SIG-M5 treated with dmso at 0.1 percent for 504 hours (cell line): ENCODE measurements around the gene ARHGEF4.

Source experiments
- DNase-seq: peaks from one replicate; lab custom pipeline; 2025; ENCODE audit not compliant: unreplicated experiment; lab: John Stamatoyannopoulos, UW

Gene ARHGEF4

DNA sequence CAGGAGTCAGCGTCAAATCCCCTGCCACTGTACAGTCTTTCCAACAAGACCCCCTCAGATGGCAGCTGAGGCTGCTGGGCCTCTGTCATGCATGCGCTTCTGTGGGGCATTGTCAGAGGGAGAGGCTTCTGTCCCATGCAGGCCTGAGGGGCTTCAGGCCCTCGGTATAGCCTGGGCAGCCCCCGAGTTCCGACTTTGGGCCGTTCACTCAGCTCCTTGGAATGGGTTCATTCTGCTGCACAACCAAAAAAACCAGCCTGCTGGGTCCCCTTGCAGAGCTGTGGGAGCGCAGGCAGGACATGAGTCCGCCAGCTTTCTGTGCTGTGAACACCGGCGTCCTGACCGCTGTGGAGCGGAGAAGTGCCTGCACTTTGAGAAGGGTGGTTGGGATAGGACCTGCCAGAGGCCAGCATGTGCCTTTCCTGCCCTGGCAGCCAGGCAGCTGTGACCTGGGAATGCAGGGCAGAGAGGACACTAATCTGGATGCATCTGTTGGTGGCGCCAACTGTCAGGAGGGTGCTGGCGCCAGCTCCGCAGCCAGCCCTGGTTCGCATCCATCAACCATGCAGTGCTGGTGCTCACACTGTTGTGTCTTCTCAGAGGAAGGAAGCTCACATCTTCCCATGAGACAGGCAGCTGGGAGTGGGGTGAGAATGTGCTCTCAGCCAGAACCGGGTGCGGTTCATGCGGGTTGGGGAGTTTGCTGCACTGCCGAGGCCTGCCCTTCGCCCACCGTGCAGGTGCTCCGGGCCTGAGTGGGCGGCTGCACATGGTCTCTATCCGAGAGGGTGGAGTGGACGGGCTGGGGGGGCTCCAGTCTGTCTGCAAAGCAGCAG lies 14.3 kb downstream of the ARHGEF4 start:
- DNase-seq = no peak

DNA sequence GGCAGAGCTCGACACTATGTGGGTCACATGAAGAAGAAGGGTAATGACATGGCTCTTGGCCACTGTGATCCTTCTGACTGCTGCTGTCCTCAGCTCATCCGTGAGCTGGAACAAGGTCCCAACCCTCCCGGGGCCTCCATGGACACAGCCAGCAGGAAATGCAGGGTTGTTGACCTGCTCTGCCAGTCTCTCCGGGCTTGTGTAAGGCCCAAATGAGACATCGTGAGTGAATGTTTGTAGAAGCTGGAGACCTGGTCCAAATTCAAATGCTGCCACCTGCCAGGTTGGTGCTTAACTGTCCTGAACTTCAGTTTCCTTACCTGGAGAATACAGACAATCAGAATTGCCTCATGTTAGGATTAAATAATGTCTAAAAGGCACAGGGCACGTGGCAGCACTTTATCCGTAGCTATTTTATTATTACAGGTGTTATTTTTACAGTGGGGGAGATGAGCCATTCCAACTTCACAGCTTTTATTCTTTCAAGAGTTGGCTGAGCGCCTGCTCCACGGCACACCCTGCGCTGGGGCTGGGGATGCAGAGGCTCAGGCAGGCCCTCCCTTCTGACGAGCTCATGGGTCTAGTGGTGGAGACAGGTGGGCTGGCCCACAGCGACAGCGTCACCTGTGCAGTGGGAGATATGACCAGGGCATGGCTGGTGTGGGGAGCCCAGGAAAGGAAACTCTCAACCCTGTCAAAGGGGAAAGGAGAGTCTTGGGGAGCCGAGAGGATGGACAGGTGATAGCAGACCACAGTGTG lies 15.1 kb downstream of the ARHGEF4 start:
- no peak for DNase-seq

DNA sequence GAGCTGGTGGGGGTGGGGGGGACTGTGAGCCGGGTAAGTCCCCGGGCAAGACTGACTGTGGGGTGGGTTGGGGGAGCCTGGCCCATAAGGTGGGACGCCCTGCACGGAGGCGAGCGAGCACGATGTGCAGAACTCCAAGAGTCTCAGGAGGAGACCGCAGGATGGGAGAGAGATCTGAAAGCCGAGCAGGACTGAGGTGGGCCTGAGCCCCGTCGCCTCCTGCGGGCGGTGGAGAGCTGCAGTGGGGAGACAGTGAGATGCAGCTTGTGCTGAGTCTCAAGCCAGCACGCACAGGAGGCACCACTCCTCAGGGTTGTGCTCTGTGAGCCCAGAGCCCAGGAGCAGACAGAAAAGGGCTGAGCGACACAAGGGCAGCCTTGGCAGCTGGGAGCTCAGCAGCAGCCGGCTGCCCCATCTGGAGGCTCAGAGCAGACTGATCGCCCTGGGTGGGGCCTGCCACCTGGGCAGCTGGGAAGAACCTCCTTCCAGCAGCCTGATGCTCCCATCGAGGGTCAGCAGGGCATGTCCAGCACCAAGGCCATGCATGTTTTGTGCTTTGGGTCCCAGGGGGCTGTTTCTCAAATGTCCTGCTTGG lies 15.9 kb downstream of the ARHGEF4 start:
- DNase-seq = no peak

DNA sequence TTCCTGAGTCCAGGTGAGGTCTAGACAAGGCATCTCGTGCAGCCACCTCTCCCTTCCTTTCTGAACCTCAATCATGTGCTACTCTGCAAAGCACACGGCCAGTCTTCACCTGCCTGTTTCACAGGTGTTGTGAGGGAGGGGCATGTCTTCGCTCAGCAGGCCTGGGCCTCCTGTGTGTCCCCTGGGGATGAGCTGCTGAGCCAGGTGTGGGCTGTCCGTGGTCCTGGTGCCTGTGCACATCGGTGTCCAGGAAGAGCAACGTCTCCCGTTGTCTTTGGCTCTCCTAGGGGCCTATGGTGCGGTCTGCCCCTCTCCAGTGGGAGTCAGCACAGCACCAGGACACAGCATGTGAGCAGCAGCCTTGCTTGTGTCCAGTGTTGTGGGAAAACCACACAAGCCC lies 16.7 kb downstream of the ARHGEF4 start:
- DNase-seq = no peak

DNA sequence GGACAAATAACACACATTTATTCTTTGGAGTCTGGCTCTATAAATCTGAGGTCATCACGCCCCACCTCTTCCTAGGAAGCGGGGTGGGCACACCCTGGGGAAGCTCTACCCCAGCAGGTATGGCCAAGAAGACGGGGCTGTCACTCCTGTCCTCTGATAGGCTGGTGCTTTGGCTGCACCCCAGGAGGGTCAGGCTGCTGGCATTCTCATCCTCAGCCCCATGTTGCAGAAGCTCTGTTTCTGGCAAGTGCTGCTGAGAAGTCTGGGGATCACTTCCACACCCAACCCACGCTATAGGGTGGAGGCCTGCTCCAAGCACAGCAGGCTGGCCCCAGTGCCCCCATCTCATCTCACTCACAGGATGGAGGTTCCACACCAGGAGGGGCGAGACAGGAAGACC lies 17.6 kb downstream of the ARHGEF4 start:
- DNase-seq = no peak

DNA sequence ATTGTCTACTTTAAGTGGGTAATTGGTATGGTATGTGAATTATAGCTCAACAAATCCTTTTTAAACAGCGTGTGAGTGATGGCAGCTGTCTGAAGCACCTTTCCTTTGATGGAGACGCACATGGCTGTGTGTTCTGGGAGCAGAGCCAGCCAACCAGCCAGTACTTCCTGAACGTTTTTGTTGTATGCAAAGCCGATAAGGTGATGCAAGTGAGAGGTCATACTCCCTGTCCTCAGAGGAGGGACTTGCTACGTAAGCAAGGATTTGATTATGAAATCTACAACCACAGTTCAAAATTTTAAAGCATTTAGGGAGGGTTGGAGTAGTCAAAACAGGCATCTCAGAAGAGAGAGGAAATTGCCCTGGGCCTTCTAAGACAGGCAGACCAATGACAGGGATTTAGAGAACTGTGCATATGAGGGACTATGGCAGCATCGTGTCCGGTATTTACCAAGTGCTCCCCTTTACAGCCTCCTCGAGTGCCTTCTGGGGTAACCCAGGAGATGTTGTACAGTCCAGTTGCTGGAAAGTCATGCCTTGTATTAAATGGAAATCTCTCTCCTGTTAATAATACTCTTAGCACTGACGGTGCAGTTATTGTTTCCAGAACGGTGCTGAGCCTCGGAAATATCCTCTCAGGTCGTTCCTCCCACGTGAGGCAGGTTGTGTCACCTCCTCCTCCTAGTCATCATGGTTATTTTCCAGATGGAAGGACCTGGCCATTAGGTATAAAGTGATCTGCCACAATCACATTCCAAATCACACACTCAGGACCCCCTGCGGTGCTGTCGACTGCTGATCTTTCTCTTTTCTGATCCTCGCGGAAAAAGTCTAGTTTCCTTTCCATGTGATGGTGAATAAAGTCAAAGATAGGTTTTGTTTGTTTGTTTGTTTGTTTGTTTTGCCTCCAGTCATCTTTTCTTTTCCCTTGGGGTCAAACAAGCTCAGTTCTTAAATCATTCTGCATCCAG lies 28.4 kb downstream of the ARHGEF4 start:
- peak; percentile 70 for DNase-seq

DNA sequence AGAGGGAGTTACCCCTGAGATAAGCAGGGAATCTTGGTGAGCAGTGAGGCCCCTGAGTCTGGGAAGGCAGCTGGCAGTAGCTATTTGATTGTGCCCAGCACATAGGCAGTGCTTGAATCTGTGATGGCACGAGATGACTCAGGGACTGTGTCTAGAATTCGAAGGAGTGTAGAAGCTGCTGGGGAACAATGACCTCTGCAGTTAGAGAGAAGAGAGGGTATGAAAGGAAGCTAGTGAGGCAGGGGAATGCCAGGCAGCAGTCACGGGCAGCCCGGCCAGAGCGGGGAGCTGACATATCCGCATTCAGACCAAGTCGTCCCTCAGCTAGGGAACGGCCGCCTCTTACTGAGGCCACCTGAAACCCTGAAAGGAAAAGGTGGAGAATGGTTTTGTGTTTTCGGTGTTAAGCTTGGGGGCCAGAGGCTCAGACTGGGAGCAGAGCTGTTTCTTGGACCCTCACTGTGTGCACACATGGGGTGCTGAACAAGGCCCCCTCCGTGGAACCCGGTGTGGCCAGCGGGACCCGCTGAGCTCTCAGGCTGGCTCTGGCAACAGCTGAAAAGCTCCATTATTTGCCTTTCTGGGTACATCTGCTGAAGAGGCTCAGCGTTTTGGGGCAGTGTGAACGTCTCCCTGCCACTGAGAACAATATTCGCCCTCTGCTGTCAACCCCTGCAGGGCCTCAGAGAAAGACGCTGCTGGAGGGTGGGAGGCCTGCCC lies 32.9 kb downstream of the ARHGEF4 start:
- DNase-seq = no peak

DNA sequence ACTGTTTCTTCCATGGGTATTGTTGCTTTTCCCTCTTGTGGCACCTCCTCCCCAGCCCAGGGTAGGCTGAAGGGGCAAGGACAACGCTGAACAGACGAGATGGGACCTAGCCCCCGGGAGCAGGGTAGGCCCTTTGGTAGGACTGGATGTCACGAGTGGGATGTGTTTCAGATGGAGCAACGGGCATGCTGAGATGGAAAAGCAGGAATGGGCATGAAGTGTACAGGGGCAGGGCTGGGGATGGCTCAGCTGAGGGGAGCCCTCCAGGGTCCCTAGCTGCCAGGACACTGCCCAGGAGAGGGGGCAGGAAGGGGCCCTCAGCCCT lies 33.4 kb downstream of the ARHGEF4 start:
- no peak for DNase-seq

GRCh38 chr2:130870779-130871178 lies 34.1 kb downstream of the ARHGEF4 start:
- no peak for DNase-seq

DNA sequence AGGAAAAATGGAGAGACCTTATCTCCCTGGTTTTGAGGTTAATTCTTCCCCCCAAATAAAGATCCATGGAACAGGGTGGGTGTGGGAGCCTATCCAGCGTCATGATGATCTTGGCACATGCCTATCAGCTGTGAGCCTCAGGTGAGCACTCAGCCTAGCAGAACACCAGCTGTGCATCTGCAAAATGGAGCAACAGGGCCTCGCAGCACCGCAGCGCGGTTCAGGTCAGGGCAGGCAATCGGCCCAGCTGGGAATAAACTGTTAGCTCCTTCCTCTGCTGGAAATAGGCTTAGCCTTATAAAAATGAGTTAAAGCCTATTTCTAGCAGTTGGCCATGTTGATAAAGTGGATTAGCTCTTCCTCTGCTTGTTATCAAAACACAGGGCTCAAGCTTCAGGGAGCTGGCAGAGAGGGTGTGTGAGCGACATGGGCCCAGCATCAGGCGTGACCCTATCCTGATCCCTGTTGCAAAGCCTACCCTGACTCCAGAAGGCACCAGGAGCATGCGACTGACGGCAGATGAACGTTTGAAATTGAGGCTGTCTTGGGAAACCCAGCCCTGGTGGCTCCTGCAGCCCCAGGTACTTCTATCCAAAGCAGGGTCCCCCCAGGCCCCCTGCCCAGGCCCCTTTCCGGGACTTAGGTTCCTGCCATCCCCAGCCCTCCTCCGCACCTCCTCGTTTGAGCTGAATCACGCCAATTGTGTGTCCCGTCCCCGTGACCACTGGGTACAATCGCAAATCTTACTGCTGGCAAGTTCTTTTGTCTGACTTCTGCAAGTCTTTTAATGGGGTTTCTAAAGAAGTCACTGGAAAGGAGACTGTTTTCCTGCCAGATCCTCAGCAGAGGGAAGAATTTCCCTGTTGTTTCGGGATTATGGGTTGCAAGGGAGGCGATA lies 35.4 kb downstream of the ARHGEF4 start:
- no peak for DNase-seq

GRCh38 chr2:130872741-130873125 lies 36.0 kb downstream of the ARHGEF4 start:
- DNase-seq = no peak

DNA sequence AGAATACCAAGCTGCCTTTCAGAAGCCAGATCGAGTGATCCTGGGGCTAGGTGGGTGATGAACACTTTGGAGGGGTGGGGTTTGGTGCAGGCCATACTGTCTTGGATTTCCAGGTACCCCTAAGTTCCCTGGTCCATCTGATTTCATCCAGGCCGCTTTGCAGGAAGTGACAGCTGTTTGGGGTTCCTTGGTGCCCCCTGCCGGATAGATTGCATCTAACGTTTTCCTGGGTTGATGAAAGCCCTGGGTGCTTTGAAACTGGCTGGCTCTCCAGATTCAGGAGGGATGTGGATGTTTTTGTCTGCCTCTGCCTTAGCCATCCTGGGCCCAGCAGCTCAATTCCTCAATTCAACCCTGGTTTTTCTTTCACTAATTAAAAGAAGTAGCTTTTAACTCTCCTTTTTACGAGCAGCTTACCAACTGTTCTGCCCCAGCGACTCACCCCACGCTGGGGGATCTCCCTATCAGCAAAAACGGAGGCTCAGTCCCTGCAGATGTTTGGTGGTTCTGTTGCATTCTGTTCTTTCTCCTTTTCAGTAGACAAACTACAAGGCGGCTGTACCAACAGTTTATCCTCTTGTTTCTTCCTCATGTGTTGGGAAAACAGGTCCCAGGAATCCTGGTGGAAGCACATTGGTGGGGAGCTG lies 37.1 kb downstream of the ARHGEF4 start:
- peak; percentile 42 for DNase-seq

DNA sequence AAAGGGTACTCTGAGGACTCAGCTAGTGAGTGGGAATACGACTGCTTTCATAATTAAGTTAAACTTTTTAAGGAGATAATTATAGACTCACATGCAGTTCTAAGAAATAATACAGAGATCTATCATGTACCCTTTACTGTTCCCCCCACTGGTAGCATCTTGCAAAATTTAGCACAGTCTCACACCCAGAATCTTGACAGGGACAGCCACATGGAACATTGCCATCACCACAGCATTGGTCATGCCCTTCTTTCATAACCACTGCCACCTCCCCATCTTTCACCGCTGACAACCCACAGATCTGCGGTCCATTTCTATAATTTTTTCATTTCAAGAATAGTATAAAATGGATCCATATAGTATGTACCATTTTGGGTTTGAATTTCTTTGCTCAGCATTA lies 37.8 kb downstream of the ARHGEF4 start:
- no peak for DNase-seq

- DNase-seq = no peak
Observed at GRCh38 chr2:130875935-130876334, 39.2 kb downstream of the ARHGEF4 start.

DNA sequence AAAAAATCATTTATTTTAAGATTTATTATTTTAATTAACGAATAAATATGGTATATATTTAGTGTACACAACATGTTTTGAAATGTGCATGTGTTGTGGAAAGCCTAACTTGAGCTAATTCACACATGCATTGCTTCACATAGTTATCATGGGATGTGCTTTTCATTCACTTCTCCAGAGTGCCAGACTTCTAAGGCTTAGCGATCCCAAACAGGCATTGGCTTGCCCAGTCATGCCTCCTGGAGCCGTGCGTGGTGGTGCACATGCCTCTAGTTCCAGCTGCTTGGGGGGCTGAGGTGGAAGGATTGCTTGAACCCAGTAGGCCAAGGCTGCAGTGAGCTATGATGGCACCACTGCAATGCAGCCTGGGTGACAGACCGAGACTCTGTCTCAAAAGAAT lies 40.5 kb downstream of the ARHGEF4 start:
- DNase-seq = no peak

GRCh38 chr2:130878316-130878715 lies 41.6 kb downstream of the ARHGEF4 start:
- DNase-seq = no peak

DNA sequence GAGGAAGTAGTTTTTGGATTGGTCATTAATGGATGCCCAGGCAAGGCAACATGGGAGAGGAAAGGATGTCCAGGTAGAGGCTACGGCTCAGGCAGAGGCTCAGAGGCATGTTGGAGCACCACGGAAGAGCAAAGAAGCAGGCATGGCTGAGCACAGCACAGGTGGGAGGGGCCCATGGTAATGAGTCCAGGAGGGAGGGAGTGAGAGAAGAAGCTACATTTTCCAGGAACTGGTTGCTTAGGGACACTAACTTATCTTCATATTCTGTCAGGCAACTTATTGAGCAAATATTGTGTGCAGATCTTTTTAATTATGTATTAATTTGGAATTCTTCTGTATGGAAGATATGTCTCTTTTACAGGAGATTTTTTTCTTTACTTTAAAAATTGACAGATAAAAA lies 42.2 kb downstream of the ARHGEF4 start:
- no peak for DNase-seq

DNA sequence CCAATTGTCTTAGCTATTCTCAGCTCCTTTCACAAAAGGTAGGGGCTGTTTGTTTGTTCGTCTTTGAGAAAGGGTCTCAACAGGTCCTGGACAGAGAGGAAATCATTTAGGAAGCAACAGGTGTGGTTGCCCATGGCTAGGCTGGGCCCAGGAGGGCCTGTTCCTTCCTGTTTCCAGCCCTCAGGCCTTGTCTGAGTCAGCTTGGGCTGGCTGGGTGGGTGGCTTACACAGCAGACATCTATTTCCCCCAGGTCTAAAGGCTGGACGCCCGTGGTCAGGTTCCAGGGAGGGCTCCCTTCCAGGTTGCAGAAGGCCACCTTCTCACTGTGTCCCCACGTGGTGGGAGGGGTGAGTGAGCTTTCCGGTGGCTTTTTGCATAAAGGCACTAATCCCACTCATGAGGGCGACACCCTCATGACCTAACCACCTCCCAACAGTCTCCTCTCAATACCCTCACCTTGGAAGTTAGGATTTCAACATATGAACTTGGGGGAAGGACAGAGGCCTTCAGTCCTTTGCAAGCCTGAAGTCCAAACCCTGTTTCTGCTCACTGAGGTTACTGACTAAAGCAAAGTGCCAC lies 45.5 kb downstream of the ARHGEF4 start:
- no peak for DNase-seq

GRCh38 chr2:130882991-130883390 lies 46.3 kb downstream of the ARHGEF4 start:
- DNase-seq = no peak
